Measurements from ENCODE around the gene SHCBP1L. TPM values are rescaled to one million over a fixed set of nuclear protein-coding genes. Genes with fewer than 3 reads are reported as not detected.

Gene SHCBP1L
- total and polyA plus RNA-seq, 9 of the 15 experiments (the other 6 are each of a cell fraction or from before 2014, with no cell fraction given): not detected

GRCh38 chr1:182962554-182963115 is 9.7 kb upstream of the SHCBP1L start (continued):
- TF ChIP-seq REST (IDR thresholded peaks at IDR 0.05; ENCODE audit: borderline replicate concordance) (peak; percentile 85), REST (CRISPR knock-in tag; IDR thresholded peaks at IDR 0.05; ENCODE audit: low read depth) (no peak), ZNF655 (CRISPR knock-in tag; IDR thresholded peaks at IDR 0.05) (no peak), TOE1 (IDR thresholded peaks at IDR 0.05; ENCODE audit: borderline replicate concordance) (no peak), TOE1 (CRISPR knock-in tag; IDR thresholded peaks at IDR 0.05; ENCODE audit: borderline replicate concordance, low read depth) (no peak), ZNF398 (CRISPR knock-in tag; IDR thresholded peaks at IDR 0.05) (no peak), FOXP1 (CRISPR knock-in tag; IDR thresholded peaks at IDR 0.05) (no peak), BRD9 (IDR thresholded peaks at IDR 0.05; ENCODE audit: low read depth, partially characterized antibody) (no peak), ELF2 (CRISPR knock-in tag; IDR thresholded peaks at IDR 0.05) (no peak), MYNN (IDR thresholded peaks at IDR 0.05) (0 out of 2 replicates have a peak, but pooled peaks have one; percentile 12), MYNN (CRISPR knock-in tag; IDR thresholded peaks at IDR 0.05) (no peak), THAP12 (CRISPR knock-in tag; IDR thresholded peaks at IDR 0.05) (no peak), POLR3A (IDR thresholded peaks at IDR 0.05; ENCODE audit: borderline replicate concordance, extremely low read depth, insufficient read depth, insufficient read length) (no peak), NBN (IDR thresholded peaks at IDR 0.05; ENCODE audit: low read depth) (no peak), FOSL1 (tag; conservative IDR thresholded peaks at IDR 0.05) (peak; percentile 28; the same call in 1 of the 2 replicates)

Measured in K562 (cell line).